ENCODE data around the gene ADGRG3. TPM values are rescaled to one million over a fixed set of nuclear protein-coding genes. Genes with fewer than 3 reads are reported as not detected.
A peak's percentile ranks its signal among the peaks of the same experiment; 100 is the strongest.

ADGRG3 gene
- total RNA-seq, 2 donors from 2014 or later: 0.21 to 0.84 TPM

DNA sequence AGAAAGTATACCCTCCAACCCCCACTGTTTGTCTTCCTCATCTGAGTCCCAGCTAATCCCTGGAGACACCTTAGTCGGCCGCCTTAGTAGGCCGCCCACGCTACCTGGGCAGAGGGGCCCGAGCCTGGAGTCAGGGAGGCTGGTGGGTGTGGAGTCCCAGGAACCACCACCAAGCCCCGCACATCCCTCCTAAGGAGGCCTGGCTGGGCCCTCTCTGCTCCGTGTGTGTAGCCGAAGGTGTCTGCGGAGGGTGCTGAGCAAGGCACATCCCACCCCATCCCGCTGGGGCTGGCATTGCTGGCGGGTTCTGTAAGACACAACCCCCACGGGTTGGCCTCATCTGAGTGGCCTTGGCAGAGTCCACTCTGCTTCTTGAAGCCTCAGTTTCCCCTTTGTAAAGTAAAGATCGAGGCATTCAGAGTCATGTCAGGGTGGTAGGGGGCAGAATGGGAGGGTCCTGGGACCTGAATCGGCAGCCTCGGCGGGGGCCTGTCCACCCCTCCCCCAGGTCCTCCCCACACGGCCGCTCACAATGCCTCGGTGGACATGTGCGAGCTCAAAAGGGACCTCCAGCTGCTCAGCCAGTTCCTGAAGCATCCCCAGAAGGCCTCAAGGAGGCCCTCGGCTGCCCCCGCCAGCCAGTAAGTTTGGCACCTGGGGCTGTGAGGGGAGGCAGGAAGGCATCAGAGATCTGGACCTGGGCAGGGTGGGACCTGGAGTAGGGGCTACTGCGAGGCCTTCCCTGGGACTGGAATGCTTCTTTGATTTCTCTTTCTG lies 15.2 kb upstream of the ADGRG3 start:
- Mint-ChIP-seq H3K9me3 (no peaks in the 10 kb centered on the region), H3K36me3 (no peaks in the 10 kb centered on the region), H3K27ac (no peak overlapping the region)
- ATAC-seq (no peak), DNase-seq (ENCODE audit: low spot score in 2 of 2) (no peak)

DNA sequence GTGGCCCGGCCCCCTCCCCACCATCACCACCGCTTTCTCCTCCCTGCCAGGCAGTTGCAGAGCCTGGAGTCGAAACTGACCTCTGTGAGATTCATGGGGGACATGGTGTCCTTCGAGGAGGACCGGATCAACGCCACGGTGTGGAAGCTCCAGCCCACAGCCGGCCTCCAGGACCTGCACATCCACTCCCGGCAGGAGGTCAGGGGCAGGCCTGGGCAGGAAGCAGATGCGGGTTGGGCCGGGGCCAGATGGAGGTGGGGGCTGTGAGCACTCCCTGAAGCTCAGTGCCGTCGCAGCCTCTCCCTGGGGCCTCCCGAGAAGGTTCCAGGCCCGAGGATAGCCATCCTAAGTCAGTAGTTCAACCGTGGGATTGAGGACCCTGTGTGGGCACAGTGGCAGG lies 14.2 kb upstream of the ADGRG3 start:
- Mint-ChIP-seq H3K9me3 (no peaks in the 10 kb centered on the region), H3K27ac (no peak overlapping the region), H3K36me3 (no peaks in the 10 kb centered on the region)
- DNase-seq (ENCODE audit: low spot score in 2 of 2): no peak
- no peak for ATAC-seq

DNA sequence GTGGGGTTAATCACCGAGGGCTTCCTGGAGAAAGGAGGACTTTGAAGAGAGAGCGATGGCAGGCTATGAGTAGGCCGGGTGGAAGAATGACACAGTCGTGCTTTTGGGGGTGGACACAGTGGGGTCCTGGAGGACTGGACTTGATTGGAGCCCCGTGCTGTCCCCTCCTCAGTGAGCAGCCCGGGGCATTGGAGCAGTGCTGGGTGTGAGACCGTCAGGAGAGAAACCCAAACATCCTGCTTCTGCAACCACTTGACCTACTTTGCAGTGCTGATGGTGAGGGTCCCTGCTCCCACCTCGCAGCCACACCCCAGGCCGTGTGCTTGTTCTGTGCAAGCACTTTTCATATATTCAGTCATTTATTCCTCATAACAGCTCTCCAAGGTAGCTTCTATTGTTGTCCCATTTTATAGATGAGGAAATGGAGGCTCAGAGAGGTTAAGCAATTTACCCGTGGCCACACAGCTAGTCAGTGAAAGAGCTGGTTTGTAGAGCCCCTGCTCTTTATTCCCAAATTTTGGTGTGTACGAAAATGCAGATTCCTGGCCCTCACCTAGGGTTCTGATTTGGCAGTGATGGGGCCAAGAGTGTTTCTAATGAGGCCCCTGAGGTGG lies 11.7 kb upstream of the ADGRG3 start:
- no peaks in the 10 kb centered on the region for H3K9me3 Mint-ChIP-seq
- no peak overlapping the region for H3K27ac Mint-ChIP-seq
- DNase-seq (ENCODE audit: low spot score in 2 of 2) (no peak), ATAC-seq (no peak)
- H3K36me3 Mint-ChIP-seq: no peaks in the 10 kb centered on the region

DNA sequence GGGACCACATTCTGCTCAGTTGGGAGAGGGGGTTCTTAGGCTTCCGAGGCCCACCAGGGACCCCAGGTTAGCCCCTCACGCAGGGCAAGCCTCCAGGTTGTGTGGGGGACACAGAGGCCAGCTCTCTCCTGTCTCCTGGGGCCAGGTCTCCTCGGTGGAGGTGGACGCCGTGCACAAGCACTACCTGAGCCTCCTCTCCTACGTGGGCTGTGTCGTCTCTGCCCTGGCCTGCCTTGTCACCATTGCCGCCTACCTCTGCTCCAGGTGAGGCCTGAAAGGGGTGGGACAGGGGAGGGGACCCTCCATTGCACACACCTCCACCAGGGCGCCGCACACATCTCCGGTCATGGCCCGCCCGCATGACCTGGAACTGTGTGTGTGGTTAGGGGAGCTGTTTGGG lies 10.9 kb upstream of the ADGRG3 start:
- DNase-seq (ENCODE audit: low spot score in 2 of 2): no peak
- Mint-ChIP-seq H3K36me3 (no peaks in the 10 kb centered on the region), H3K27ac (no peak overlapping the region), H3K9me3 (no peaks in the 10 kb centered on the region)
- no peak for ATAC-seq

DNA sequence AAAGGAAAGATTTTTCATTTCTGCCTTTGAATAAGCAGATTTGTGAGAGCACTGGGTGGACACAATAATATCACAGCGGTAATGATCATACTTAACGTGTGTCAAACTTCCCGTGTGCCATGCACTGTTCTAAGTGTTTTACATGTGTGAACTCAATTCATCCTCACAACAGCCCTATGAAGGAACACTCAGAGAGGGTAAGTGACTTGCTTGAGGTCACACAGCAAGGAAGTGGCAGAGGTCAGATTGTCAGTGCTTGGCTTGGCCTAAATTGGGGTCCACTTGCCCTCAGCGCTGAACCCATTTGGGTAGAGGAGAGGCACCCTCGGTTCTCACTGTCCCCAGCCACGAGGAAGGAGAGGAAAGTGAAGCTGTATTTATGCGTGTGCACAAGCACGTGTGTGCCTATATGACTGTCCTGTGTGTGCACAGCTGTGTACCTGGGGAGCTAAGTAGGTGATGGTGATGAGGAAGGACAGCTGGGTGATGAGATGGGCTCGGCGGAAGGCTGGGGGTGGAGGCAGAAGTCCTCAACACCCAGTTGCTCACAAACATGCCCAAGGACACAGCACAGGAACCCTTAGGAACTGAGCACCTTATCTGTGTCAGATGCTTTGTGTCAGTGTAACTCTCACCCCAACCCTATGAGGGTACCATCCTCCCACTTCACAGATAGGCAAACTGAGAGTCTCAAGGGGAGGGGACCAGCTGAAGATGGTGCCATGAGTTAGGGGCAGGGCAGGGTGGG lies 9.8 kb upstream of the ADGRG3 start:
- DNase-seq (ENCODE audit: low spot score in 2 of 2) (no peak), ATAC-seq (no peak)
- H3K27ac Mint-ChIP-seq: peak overlapping the region in 1 of 2 donors; percentile 67
- H3K36me3 Mint-ChIP-seq: no peaks in the 10 kb centered on the region
- H3K9me3 Mint-ChIP-seq: no peaks in the 10 kb centered on the region

DNA sequence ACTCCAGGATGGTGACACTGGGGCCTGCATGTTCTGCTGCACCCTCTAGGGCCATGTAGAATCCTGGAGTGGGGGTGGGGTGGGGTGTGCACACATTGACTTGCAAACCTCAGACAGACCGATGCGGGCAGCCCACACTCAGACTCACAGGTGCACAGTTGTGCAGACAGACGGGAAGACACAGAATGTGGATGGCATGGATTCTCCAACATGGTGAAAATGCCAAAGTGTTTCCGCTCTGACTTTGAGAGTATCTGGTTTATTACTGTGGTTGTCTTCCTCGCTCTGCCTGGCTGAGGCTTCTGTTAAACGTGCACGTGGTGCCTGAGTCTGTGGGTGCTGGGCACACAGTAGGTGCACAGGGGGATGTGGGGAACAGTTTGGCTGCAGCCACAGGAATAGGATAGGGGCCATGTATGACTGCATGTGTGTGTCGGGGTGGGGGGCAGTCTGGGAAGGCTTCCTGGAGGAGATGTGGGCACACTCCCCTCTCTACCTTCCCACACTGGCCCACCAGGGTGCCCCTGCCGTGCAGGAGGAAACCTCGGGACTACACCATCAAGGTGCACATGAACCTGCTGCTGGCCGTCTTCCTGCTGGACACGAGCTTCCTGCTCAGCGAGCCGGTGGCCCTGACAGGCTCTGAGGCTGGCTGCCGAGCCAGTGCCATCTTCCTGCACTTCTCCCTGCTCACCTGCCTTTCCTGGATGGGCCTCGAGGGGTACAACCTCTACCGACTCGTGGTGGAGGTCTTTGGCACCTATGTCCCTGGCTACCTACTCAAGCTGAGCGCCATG lies 9.0 kb upstream of the ADGRG3 start:
- peak overlapping the region in 1 of 2 donors; percentile 11 for H3K27ac Mint-ChIP-seq
- DNase-seq (ENCODE audit: low spot score in 2 of 2) (no peak), ATAC-seq (no peak)

DNA sequence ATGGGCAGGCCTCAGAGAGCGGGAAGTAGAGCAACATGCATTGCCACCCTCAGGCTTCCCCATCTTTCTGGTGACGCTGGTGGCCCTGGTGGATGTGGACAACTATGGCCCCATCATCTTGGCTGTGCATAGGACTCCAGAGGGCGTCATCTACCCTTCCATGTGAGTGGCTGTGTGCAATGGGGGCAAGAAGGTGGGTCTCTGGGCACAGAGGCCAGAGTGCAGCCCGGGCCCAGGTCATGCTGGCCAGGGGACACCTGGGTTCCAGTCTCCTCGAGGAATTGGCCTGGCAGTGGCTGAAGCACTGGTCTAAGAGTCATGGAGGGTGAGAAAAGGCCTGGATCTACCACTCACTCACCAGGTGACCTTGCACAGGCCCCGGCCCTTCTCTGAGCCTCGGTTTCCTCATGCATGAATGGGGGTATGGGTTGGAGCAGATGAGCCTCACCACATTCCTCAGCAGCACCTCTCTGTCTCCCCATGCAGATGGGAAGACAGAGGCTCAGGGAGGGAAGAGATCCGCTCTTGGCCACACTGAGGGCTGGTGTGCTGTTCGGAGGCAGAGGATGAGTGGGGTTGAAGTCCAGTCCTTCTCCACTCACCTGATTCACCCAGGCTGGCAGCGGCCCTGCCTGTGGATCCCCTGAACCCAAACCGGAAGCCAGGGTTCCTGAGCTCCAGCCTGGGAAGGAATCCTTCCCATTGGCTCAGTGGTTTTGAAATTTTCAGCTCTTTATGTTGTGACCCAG lies 7.2 kb upstream of the ADGRG3 start:
- H3K27ac Mint-ChIP-seq: no peak overlapping the region
- ATAC-seq (no peak), DNase-seq (ENCODE audit: low spot score in 2 of 2) (no peak)

More for the DNA sequence above, 9.0 kb upstream of the ADGRG3 start:
- Mint-ChIP-seq H3K9me3 (no peaks in the 10 kb centered on the region), H3K36me3 (no peaks in the 10 kb centered on the region)

DNA sequence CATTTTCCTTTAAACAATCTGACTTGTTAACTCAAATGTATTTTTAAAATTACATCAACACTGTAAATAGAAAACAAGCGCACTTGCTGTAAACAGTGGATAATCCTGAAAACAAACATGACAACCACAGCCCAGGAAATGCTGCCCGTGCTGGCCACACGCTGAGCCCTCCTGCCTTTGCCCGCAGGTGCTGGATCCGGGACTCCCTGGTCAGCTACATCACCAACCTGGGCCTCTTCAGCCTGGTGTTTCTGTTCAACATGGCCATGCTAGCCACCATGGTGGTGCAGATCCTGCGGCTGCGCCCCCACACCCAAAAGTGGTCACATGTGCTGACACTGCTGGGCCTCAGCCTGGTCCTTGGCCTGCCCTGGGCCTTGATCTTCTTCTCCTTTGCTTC lies 6.6 kb upstream of the ADGRG3 start:
- ATAC-seq (no peak), DNase-seq (ENCODE audit: low spot score in 2 of 2) (no peak)
- H3K27ac Mint-ChIP-seq: no peak overlapping the region
- no peaks in the 10 kb centered on the region for H3K36me3 Mint-ChIP-seq
- no peaks in the 10 kb centered on the region for H3K9me3 Mint-ChIP-seq

More for the DNA sequence above, 7.2 kb upstream of the ADGRG3 start:
- Mint-ChIP-seq H3K36me3 (no peaks in the 10 kb centered on the region), H3K9me3 (no peaks in the 10 kb centered on the region)

DNA sequence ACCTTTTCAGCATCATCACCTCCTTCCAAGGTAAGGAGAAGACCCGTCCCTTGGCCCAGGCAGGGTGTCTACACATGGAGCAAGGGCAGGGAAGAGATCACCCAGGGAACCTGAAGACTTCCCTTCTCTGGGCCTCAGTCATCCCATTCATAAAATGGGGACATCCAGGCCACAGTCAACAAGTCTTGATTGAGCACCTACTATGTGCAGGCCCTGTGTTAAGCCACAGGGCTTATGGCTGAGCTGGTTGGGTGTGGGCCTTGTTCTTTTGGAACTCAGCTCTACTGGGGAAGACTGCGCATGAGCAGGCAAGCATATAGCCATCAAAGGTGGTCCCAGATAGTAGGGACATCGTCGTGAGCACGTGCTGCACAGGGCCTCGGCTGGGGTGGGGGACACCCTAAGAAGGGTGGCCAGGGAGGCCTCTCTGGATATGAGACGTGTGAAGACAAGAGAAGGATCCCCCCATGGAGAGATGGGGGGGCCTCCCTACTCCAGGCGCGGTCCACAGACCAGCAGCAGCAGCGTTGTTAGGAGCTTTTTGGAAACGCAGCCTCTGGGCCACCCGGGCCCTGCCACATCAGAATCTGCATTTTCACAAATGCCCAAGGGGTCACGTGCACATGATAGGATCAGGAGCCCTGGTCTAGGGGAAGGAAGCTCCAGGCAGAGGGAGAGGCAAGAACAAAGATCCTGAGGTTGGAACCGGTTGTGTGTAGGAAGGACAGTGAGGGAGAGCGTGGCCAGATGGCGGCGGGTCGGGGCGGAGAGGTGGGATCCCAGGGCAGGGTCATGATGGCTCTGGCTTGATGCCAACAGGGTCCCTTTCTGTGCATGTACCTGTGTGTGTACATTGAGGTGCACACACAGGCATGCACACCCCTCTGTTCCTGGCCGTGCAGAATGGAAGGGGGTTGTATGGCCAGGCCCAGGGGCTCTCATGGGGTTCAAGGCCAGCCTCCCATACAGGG lies 5.9 kb upstream of the ADGRG3 start:
- ATAC-seq (no peak), DNase-seq (ENCODE audit: low spot score in 2 of 2) (no peak)
- H3K9me3 Mint-ChIP-seq: no peaks in the 10 kb centered on the region
- H3K27ac Mint-ChIP-seq: peak overlapping the region in 1 of 2 donors; percentile 3
- H3K36me3 Mint-ChIP-seq: no peaks in the 10 kb centered on the region

DNA sequence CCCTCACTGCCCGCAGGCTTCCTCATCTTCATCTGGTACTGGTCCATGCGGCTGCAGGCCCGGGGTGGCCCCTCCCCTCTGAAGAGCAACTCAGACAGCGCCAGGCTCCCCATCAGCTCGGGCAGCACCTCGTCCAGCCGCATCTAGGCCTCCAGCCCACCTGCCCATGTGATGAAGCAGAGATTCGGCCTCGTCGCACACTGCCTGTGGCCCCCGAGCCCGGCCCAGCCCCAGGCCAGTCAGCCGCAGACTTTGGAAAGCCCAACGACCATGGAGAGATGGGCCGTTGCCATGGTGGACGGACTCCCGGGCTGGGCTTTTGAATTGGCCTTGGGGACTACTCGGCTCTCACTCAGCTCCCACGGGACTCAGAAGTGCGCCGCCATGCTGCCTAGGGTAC lies 4.7 kb upstream of the ADGRG3 start:
- ATAC-seq (no peak), DNase-seq (ENCODE audit: low spot score in 2 of 2) (no peak)
- H3K27ac Mint-ChIP-seq: no peak overlapping the region
- no peaks in the 10 kb centered on the region for H3K36me3 Mint-ChIP-seq
- no peaks in the 10 kb centered on the region for H3K9me3 Mint-ChIP-seq

DNA sequence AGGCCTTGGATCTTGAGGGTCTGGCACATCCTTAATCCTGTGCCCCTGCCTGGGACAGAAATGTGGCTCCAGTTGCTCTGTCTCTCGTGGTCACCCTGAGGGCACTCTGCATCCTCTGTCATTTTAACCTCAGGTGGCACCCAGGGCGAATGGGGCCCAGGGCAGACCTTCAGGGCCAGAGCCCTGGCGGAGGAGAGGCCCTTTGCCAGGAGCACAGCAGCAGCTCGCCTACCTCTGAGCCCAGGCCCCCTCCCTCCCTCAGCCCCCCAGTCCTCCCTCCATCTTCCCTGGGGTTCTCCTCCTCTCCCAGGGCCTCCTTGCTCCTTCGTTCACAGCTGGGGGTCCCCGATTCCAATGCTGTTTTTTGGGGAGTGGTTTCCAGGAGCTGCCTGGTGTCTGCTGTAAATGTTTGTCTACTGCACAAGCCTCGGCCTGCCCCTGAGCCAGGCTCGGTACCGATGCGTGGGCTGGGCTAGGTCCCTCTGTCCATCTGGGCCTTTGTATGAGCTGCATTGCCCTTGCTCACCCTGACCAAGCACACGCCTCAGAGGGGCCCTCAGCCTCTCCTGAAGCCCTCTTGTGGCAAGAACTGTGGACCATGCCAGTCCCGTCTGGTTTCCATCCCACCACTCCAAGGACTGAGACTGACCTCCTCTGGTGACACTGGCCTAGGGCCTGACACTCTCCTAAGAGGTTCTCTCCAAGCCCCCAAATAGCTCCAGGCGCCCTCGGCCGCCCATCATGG lies 4.0 kb upstream of the ADGRG3 start:
- ATAC-seq (no peak), DNase-seq (ENCODE audit: low spot score in 2 of 2) (no peak)
- H3K27ac Mint-ChIP-seq: no peak overlapping the region
- no peaks in the 10 kb centered on the region for H3K36me3 Mint-ChIP-seq
- no peaks in the 10 kb centered on the region for H3K9me3 Mint-ChIP-seq

DNA sequence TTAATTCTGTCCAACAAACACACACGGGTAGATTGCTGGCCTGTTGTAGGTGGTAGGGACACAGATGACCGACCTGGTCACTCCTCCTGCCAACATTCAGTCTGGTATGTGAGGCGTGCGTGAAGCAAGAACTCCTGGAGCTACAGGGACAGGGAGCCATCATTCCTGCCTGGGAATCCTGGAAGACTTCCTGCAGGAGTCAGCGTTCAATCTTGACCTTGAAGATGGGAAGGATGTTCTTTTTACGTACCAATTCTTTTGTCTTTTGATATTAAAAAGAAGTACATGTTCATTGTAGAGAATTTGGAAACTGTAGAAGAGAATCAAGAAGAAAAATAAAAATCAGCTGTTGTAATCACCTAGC lies 3.5 kb upstream of the ADGRG3 start:
- DNase-seq (ENCODE audit: low spot score in 2 of 2) (no peak), ATAC-seq (no peak)
- Mint-ChIP-seq H3K27ac (peak overlapping the region in 1 of 2 donors; percentile 59), H3K36me3 (no peaks in the 10 kb centered on the region), H3K9me3 (no peaks in the 10 kb centered on the region)

DNA sequence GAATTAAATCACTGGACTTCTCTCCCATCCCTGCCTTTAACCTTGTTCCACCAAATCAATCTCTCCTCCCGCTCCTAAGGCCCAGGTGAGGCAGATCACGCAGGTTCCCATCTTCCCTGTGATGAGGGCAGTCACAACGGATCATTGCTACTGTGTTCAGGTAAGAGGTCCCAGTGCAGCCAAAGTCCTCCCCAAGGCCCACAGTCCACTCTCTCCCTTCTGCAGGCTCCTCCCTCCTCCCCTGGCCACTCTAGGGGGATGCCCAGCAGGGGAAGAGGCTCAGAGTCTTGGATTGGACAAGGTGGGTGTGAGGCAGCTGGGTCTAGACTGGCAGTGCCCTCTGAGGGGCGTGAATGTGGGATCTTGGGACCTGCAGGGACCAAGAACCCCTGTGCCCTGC lies 2.6 kb upstream of the ADGRG3 start:
- H3K27ac Mint-ChIP-seq: peak overlapping the region; percentile 53 to 59
- H3K36me3 Mint-ChIP-seq: no peaks in the 10 kb centered on the region
- no peak for ATAC-seq
- H3K9me3 Mint-ChIP-seq: no peaks in the 10 kb centered on the region
- no peak for DNase-seq (ENCODE audit: low spot score in 2 of 2)

DNA sequence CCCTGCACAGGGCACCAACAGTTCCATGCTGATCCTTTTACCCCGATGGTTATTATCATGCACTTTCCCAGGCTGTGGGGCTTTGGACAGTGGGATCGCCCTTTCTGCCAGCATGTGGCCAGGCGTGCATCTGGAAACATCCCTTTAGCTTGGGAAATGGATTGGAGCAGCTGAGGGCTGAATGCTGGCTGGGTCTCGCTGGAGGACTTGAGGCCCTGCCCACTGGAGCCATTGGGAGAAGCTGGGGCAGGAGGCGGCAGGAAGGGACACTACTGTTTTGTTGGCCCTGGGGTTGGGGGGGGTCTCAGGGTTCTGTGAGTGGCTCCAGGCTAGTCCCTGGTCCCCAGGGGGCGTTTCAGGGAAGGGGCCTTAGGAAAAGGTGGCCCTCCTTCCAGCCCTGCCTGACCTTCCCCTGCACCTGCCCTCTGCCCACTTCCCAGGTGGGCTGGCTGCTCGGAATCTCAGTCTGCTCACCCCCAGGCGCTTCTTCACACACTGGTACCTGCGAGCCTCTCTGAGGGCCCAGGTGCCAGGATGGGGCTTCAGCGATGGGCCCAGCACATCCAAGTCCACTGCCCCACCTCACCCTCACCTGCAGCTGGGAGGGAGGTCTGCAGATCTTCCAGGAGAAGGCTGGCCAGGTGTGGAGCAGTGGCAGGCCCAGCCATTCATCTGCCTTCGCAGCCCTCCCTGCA lies 1.6 kb upstream of the ADGRG3 start:
- ATAC-seq (no peak), DNase-seq (ENCODE audit: low spot score in 2 of 2) (no peak)
- Mint-ChIP-seq H3K27ac (no peak overlapping the region), H3K36me3 (no peaks in the 10 kb centered on the region), H3K9me3 (no peaks in the 10 kb centered on the region)

Measured in activated naive CD4-positive, alpha-beta T cell treated with anti-CD3 and anti-CD28 coated beads, Interleukin-2, amount 50 U/mL, for 72 hours (primary cell).